ENCODE data around the gene MRPS14. TPM values are rescaled to one million over a fixed set of nuclear protein-coding genes. Genes with fewer than 3 reads are reported as not detected.

The MRPS14 gene
- total RNA-seq, 4 donors from 2014 or later, result 6.4 to 16.5 (median 12.8) TPM

DNA sequence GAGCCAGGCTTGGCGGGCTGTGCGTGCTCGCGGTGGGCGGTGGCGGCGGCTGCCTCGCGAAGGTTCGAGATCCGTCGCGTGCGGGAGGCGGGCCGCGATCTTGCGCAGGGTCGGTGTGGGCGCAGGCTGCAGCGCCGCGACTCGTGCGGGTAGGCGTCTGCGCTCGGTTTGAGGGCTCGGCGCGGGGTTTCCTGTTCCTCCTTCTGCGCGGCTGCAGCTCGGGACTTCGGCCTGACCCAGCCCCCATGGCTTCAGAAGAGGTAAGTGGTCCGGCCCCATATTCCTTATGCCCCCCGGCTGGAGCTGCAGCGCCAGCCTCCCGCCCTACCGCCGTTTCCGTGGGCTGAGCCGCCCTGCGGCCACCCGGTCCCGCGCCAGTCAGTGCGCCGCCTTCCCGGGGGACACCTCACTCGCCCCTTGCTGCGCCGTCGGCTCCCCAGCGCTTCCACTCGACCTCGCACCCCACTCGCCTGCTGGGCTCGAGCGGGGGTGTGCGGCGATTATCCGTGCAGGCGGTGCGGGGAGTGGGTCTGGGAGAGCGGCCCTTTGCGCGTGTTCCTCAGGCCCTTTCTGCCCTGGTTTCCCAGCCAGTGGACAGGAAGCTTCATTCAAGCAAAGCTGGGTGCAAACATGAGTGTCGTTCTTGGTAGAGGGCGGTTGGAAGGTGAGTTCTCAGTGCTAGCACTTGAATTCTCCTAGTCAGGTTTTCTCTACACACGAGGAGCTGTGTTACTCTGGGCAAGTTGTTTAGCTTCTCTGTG is 23.1 kb downstream of the MRPS14 start, which contains the start of gene CACYBP:
Gene CACYBP (plus strand): TSS at position 12 of the 761 bp plus-strand sequence. CDS start 234 bp downstream, at position 246.
- peak within 1 kb of the TSS; percentile 91 for H3K4me3 ChIP-seq (ENCODE audit: low read depth, poor library complexity, severe bottlenecking)
- intact Hi-C loops (cut with DNase I; ENCODE audit: low total_unique reads), result no loop called here
- TF ChIP-seq, protein P1, sequence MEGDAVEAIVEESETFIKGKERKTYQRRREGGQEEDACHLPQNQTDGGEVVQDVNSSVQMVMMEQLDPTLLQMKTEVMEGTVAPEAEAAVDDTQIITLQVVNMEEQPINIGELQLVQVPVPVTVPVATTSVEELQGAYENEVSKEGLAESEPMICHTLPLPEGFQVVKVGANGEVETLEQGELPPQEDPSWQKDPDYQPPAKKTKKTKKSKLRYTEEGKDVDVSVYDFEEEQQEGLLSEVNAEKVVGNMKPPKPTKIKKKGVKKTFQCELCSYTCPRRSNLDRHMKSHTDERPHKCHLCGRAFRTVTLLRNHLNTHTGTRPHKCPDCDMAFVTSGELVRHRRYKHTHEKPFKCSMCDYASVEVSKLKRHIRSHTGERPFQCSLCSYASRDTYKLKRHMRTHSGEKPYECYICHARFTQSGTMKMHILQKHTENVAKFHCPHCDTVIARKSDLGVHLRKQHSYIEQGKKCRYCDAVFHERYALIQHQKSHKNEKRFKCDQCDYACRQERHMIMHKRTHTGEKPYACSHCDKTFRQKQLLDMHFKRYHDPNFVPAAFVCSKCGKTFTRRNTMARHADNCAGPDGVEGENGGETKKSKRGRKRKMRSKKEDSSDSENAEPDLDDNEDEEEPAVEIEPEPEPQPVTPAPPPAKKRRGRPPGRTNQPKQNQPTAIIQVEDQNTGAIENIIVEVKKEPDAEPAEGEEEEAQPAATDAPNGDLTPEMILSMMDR (IDR thresholded peaks at IDR 0.05), result no peak
- TF ChIP-seq POLR2A (IDR thresholded peaks at IDR 0.05), result no peak
- DNase-seq (ENCODE audit: low spot score in 2 of 2), result peak in 1 of 2 donors; percentile 90
- 0 to 2% methylated on average over 38 to 68 of the region's 71 CpGs for WGBS, 2 donors

GRCh38 chr1:174999216-174999935 is 23.8 kb downstream of the MRPS14 start:
- intact Hi-C loops (cut with DNase I; ENCODE audit: low total_unique reads), result no loop called here
- DNase-seq (ENCODE audit: low spot score in 2 of 2), result peak; percentile 99
- H3K4me3 ChIP-seq (ENCODE audit: low read depth, poor library complexity, severe bottlenecking), result peak overlapping the region; percentile 19
- WGBS, 2 donors, result 1% methylated on average over 58 of the region's 58 CpGs
- TF ChIP-seq, protein P1 (IDR thresholded peaks at IDR 0.05), result no peak
- TF ChIP-seq POLR2A (IDR thresholded peaks at IDR 0.05), result peak in 1 of 2 donors; percentile 95

DNA sequence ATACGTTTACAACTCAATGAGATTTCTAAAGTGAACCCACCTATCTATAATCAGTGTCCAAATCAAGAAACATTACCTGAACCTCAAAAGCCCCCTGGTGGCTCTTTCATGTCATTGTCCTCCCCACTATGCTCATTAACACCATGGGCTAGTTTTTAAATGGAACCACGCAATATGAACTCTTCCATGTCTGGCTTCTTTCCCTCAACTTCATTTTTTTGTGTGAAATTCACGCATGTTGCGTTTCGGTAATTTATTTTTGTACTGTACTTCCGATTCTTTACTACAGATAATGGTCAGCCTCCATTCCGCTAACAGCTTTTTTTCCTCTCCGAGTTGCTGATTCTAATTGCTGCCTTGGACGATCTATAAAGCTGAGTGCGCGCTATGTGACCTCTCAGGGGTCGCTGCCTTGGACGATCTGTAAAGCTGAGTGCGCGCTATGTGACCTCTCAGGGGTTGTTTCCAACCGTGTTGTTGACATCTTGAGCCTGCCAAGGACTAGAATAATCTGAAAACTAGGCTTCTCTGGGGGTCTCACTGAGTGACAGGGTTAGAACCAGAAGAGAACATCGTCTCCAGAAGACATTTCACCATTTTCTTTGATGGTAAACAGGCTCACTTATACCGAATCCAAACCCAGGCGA is 24.5 kb downstream of the MRPS14 start:
- peak overlapping the region; percentile 19 for H3K4me3 ChIP-seq (ENCODE audit: low read depth, poor library complexity, severe bottlenecking)
- intact Hi-C loops (cut with DNase I; ENCODE audit: low total_unique reads), result no loop called here
- DNase-seq (ENCODE audit: low spot score in 2 of 2), result peak in 1 of 2 donors; percentile 30
- WGBS, 2 donors, result 7 to 8% methylated on average over 19 of the region's 19 CpGs
- no peak for TF ChIP-seq POLR2A (IDR thresholded peaks at IDR 0.05)
- TF ChIP-seq, protein P1 (IDR thresholded peaks at IDR 0.05), result peak in 1 of 3 donors; percentile 40

DNA sequence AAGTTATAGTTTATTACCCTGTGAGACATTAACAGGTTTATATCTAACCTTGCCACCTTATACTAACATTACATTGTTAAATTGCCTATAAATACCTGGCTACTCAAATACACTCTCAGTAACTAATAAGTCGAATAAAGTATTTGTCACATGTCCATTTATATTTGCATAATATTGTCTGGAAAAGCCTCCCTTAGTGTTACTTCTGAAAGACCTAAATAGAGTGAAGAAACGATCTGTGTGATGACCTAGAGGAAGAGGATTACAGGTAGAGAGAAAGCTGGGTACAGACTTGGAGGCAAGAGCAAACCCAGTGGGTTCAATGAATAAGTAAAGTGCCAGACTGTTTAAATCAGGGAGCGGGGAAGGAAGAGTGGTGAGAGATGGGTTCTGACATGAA is 26.2 kb downstream of the MRPS14 start:
- intact Hi-C loops (cut with DNase I; ENCODE audit: low total_unique reads), result no loop called here
- DNase-seq (ENCODE audit: low spot score in 2 of 2), result no peak
- TF ChIP-seq POLR2A (IDR thresholded peaks at IDR 0.05), result no peak
- TF ChIP-seq, protein P1 (IDR thresholded peaks at IDR 0.05), result no peak
- H3K4me3 ChIP-seq (ENCODE audit: low read depth, poor library complexity, severe bottlenecking), result no peak overlapping the region
- WGBS, 2 donors, result 76 to 79% methylated on average over 3 of the region's 3 CpGs

DNA sequence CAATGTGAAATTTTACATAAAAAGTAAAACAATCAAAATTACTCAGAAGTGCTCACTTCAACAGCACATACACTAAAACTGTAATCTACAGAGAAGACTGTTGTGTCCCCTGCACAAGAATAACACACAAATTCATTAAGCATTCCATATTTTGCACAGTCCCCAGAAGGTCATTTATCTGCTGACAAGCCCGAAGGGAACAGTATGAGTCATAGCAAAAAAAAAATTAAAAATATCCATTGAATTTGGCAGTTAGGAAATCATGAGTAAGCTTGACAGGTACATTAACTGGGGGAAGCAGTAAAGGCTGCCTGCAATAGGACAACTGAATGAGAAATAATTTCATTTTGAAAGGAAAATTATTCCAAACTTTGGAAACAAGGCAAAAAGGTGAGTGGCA is 26.7 kb downstream of the MRPS14 start:
- intact Hi-C loops (cut with DNase I; ENCODE audit: low total_unique reads), result no loop called here
- no peak for DNase-seq (ENCODE audit: low spot score in 2 of 2)
- WGBS, 2 donors, result 8 to 10% methylated on average over 1 of the region's 1 CpG
- H3K4me3 ChIP-seq (ENCODE audit: low read depth, poor library complexity, severe bottlenecking), result no peak overlapping the region
- no peak for TF ChIP-seq POLR2A (IDR thresholded peaks at IDR 0.05)
- TF ChIP-seq, protein P1 (IDR thresholded peaks at IDR 0.05), result no peak
